NCI-H524 (cell line): ENCODE data around the gene ZCCHC7.

Source experiments
- DNase-seq, 2 experiments: peaks; one replicate each; lab custom pipeline; 2025; lab: John Stamatoyannopoulos, UW

ZCCHC7 gene

DNA sequence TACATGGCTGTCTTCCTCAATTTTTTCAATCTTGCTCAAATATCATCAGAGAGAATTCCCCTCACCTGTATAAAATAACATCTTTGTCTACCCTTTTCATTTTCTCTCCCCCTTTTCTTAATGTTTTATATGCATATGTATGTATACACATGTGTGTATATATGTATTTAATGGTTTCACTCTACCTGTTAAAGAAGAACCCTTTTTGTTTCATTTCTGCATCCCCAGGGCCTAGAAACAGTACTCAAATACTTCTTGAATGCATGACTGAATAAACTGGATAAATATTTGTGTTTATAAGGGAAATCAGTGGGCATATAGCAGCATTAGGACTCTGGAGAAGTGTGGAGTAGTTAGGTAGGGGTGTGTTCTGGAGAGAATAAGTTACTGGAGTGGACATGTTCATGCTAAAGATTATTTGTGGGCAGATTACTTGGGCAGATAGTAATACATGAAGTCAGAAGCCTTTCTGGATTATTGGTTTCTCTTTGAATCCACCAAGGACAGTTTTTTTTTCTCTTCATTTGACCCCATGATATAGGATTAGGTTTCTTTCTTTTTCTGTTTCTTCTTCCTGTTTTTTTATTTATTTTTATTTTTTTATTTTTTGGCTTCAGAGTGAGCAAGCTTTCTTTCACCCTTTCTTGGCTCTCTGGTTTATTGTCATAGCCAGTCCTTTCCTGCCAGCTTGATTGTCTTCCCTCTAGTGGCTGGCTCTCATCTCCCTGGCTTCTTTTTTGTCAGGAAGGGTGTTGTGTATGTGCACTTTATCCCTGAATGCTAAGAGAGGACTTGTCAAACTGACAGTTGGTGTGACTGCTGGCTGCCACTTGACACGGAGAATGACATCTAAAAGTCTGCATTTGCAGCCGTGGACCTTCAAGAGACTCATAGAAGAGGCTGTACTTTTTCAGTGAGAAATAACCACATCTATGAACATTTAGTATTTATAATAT, 89.3 kb downstream of the ZCCHC7 start:
- DNase-seq, result peak; percentile 76 to 89

DNA sequence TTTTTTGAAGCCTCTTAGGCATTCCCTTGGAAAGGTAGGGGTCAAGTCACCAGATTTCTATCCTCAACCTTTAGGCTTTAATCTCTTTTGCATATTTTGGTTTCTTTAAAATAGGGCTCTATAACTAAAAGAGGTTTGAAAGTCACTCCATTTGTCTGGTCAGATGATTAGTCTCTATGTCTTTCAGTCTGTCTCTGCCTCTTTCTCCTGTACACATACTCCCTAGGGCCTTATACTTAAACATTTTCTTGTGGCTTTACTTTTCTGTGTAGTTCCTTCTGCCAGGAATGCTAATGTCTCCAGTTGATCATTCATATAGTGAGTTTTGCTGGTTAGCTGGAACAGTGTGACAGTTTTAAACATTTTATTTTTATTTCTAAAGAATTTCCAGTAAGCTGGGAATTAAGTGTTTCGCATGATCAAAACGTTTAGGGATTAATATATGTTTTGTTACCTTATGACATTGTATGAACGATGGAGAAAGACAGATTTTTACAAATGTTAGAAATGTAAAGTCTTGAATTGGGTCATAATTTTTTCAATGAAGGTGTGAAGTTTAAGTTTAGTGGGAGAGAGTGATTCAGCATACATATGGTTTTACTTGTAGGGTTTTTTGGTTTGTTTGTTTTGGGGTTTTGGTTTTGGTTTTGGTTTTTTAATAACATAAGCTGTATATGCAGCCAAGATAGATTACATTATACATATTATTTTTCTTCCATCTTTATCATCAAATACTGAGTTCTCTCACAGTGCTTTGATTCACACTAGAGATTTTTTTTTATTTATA, 90.6 kb downstream of the ZCCHC7 start:
- no peak for DNase-seq

- DNase-seq, result no peak
Measured at GRCh38 chr9:37212435-37212834, 92.1 kb downstream of the ZCCHC7 start.

DNA sequence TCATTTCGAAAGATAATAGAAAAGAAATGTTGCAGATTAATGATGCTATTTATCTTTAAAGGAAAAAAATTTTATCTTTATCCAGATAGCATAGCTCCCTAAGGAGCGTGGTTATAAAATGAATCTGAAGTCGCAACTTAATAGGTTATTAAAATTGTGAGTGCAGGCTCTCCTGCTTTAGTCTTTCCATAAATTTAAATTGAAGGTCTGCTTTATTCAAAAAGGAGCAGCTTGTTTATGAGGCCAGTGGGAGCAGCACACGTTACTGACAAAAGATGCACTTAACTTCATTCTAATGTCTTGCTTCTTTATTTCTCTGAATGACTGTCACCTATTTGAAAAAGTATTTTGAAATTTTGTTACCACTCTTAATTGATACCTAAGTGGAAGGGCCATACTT, 95.0 kb downstream of the ZCCHC7 start:
- DNase-seq, result no peak

DNA sequence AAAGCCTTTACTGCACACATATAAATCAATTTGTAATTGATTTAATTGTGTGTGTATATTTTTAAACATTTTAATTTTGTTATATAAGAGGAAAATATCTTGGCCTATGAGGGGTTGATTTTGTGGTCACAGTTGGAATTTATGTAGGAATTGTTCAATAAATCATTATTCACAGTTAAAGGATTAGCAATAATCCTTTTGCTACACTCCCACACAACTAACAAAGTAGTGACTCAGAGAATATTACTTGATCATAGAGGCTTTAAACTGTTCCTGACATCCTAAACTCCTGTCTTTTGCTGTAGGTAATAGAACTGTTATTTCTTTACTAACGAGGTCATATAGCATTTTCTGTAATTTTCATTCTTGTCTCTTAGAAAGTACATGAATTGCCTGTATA, 95.5 kb downstream of the ZCCHC7 start:
- no peak for DNase-seq

- DNase-seq, result no peak
Measured at GRCh38 chr9:37217161-37217560, 96.8 kb downstream of the ZCCHC7 start.

DNA sequence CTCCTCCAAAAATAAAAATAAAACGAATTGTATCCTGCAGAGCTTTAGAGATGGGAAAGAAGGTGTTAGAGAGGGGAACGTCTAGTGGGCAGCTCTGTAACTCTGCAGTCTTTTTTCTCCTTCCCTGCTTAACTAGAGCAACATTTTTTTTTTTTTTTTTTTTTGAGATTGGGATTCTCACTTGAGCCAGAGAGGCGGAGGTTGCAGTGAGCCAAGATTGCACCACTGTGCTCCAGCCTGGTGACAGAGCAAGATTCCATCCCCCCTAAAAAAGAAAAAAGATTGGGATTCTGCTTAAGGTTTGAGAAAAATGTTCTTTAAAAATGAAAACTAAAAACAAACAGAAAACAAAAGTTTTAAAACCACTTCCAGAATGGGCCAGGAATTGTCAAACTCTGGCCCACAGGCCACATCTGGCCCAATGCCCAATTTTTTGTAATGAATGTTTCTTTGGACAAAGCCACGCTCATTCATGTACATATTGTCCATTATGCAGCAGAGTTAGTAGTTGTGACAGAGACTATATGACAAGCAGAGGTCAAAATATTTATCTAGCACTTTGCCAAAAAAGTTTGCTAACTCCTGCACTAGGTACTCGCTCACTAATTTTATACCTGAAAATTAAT, 98.5 kb downstream of the ZCCHC7 start:
- no peak for DNase-seq

DNA sequence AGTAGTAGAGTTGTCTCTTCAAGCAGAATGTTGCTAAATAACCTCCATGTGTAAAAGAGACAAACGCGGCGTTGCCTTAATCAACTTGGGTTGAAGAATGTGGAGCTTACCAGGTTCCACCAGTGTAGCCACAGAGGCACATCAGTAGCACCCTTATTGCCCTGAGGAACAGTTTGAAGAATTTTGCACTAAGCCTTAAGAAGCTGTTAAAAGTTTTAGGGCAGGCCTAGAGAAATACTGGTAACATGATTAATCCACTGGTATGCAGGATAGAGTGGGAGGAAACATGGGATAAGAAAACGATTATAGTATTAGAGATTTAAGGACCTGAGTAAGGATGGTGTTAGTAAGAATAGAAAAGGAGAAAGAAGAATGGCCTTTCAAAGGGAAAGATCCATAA, 100.6 kb downstream of the ZCCHC7 start:
- DNase-seq, result no peak

GRCh38 chr9:37221489-37222106, 101.2 kb downstream of the ZCCHC7 start:
- no peak for DNase-seq

DNA sequence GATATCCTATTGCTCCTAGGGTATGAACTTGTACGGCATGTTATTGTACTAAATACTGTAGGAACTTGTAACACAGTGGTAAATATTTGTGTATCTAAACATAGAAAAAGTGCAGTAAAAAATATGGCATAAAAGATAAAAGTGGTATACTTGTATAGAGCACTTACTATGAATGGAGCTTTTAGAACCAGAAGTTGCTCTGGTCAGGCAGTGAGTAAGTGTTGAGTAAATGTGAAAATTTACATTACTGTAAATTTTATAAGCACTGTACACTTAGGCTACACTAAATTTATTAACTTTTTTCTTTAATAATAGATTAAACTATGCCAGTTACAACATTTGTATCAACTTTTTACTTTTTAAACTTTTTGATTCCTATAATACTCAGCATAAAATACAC, 109.1 kb downstream of the ZCCHC7 start:
- DNase-seq, result no peak

DNA sequence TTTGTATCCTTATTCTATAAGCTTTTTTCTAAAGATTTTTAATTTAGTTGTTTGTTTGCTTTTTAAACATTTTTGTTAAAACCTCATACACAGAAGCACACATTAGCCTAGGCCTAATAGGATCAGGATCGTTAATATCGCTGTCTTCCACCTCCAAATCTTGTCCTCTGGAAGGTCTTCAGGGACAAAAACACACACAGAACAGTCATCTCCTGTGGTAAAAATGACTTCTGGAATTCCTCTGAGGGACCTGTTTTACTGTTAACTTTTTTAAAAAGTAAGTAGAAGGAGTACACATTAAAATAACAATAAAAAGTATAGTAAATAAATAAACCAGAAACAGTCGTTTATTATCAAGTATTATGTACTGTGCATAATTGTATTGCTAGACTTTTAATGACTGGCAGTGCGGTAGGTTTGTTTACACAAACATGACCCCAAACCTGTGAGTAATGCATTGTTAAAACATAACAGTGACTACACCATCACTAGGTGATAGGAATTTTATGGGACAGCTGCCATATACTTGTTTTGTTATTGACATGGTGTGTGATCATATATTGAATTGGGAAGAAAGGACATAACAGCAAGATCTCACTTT, 109.6 kb downstream of the ZCCHC7 start:
- DNase-seq, result no peak

GRCh38 chr9:37236822-37237221, 116.4 kb downstream of the ZCCHC7 start:
- DNase-seq, result no peak

DNA sequence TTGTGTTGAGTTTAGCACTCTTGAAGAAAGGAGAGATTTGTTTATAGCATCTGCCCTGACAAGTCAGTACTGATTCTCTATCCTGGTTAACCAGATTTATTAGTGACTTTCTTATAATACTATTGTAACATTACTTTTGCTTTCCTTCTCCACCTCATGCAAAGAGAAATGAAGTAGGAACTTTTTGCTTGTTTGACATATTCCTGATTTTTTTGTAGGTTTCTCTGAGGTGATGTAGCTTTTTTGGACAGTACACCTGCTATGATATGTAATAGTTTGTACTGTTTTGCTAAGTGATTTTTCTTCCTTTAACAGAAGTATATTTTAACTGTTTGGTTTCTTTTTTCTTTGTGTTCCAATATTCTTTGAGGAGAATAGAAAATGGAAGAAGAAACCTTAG, 117.7 kb downstream of the ZCCHC7 start:
- no peak for DNase-seq

DNA sequence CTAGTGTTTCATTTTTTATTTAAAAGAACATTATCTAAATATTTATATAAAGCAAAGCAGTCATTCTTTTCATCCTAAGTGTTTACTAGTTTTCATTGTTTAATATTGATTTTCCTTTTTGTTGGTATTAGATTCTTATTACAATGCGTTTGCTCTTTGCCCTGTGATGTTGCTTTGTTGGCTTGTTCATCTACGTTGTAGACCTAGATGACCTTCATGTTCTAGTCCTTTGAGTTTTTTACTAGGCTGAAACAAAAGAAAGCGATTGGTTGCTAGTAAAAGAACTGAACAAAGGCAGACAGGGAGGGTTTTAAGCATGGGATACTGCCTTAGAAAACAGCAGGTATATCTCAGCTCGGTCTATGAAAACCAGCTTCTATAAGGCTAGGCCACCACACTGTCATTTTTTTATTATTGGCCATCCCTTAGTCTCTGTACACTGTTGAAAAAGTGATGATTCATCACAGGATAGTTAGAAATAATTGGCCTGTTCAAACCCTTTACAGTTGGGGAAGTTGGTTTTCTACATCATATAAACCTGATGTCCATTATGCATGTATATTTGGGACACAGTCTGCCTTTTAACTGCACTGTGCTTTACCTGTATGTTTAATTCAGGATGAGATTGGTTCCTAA, 119.0 kb downstream of the ZCCHC7 start:
- no peak for DNase-seq

DNA sequence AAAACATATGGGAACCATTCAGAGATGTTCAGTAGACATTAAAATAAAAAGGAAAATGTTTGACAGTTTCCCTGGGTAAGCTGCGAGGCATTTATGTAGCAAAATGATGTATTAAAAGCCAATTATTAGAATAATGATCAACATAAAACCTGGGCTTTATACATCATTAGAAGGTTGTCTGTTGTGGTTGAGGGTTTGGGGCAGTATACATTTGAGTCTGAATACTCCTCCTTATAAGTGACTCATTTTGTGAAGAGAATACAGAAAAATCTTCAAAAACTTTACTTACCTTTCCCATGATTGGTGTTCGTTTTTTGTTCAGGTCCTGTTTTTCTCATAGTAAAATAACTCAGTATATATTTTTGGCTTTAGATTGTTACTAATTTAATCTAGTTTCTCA, 119.5 kb downstream of the ZCCHC7 start:
- no peak for DNase-seq

DNA sequence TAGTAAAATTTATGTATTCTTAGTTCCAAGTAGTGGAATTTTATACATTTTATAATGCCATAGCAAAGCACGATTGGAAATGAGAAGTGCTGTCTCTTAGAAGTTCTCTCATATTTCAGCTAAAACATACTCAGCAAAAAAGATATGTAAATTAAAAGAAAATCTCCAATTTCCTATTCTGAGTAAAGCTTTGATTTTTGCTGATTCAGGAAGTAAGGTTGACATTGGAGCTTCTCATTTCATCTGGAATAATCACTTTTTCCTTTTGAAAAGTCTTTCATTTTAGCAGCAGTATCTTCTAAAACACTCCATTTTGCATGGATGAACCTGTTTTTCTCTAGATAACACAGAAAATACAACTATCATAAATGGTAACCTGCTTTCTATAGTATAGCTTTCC, 121.0 kb downstream of the ZCCHC7 start:
- DNase-seq, result no peak

- DNase-seq, result no peak
Measured at GRCh38 chr9:37242089-37242488, 121.7 kb downstream of the ZCCHC7 start.

DNA sequence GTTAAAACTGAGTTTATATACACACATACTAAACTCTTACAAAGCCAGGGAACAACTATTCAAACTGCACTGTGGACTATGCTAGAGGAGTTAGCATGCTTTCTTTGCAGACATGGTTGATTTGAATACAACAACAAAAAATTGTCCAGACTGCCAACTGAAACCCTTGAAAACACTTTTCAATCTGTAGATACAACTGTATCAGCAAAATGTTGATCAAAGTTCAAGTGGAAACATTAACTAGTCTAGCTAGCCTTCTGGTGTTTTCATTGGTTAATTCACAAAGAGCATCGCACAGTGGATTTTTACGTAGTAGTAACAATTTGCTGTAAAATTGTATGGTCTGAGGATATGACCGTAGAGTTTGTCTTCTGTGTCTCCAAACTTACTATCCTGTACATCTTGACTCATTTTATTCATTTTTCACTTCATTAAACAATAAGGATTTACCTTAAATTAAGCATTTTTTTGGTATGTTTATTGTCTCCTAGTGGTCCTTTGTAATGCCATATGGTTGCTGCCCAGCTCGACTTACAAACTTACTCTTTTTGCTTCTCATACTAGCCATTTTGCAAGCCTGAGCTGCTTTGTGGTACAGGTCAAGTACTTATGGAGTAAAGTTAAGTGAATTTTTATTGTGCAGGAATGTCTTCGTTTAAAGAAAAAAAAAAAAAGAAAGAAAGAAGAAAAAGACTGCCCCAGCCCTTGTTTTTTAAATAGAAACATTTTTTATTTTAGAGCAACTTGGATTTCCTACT, 123.4 kb downstream of the ZCCHC7 start:
- DNase-seq, result peak in 1 of 2 experiments; percentile 13

- no peak for DNase-seq
Measured at GRCh38 chr9:37246826-37247225, 126.5 kb downstream of the ZCCHC7 start.

GRCh38 chr9:37248651-37249163, 128.3 kb downstream of the ZCCHC7 start:
- DNase-seq, result no peak
